HUDEP-2 (cell line): ENCODE measurements around the gene CTF1.
"Not testable (repeated sequence)": the region's sequence is repeated elsewhere in the genome, so short reads cannot be mapped to it uniquely, and the experiment has no call there.

Experiments used
- DNase-seq, 76 experiments: peaks; one replicate each; lab custom pipeline; 2025; ENCODE audit not compliant: unreplicated experiment in 76 of 76; lab: John Stamatoyannopoulos, UW

Gene CTF1, protein sequence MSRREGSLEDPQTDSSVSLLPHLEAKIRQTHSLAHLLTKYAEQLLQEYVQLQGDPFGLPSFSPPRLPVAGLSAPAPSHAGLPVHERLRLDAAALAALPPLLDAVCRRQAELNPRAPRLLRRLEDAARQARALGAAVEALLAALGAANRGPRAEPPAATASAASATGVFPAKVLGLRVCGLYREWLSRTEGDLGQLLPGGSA

DNA sequence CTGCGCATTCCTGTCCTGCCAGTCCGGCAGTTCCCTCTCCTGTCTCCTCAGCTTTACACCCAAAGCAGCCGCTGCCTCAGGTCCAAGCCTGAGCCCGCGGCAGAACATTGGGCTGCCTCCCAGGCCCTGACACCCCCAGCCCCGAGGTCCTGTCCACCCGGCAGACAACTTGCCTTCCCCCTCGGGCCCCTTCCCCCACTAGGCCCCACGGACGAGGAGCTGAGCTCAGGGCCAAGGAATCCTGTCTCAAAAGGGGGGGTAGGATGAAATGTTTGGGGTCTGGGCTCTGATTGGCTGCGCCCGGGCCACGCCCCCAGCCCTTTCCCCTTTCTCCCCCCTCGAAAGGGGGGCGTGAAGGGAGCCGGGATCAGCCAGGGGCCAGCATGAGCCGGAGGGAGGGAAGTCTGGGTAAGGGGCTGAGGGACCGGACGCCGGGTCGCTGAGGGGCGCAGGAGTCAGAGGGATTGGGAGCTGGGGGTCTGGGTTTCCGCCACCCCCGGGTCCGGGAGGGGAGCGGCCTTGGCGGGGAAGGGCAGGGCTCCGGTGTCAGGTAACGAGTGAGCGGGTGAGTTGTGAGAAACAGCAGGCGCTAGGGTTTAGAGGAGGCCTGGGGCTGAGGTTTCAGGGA, at the start of gene CTF1:
CTF1 (plus strand) TSS at position 354 of the 628 bp plus-strand sequence; CDS start at position 384, 30 bp downstream.
- no peak for DNase-seq

DNA sequence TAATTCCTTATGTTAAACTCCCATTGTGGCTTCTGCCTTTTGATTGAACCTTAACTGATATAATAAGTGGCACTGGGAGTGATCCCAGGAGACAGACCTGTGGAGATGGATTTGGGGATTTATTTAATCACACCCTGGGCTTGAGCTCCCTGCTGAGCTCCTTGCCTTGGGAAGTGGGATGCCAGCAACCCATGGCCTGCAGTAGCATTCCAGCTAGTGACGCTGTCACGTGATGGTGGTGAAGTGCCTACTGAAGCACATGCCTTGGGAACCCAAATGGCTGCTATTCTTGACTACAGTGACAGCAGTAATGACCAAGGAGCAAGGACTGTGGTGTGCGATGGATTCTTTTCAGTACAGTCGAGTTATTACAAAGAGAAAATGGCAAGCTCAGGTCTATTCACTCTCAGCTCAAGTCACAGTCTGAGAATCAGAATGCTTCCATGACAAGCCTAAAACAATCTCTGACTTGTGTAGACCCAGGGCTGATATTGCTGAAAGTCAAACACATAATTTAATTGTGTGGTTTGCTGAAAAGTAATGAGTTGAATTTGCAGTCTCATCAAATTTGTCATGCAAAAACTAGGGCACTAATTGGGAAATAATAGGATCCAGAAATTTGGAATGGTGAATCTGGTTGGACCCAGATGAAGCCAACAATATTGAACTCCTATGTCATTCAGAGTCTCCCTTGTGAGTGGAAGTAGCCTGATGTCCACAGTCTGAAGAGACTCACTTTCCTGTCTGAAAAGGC, 49.6 kb upstream of the CTF1 start:
- no peak for DNase-seq

DNA sequence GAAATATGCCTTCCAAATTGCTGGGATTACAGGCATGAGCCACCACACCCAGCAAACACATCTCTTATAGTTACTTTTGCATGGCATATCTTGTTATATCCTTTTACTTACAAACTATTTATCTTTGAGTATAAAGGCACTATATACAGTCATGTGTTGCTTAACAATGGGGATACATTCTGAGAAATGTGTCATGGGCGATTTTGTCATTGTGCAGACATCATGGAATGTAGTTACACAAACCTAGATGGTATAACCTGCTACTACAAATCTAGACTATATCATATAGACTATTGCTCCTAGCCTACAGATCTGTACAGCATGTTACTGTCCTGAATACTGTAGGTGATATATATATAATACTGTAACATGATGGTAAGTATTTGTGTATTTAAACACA, 46.2 kb upstream of the CTF1 start:
- no peak for DNase-seq

DNA sequence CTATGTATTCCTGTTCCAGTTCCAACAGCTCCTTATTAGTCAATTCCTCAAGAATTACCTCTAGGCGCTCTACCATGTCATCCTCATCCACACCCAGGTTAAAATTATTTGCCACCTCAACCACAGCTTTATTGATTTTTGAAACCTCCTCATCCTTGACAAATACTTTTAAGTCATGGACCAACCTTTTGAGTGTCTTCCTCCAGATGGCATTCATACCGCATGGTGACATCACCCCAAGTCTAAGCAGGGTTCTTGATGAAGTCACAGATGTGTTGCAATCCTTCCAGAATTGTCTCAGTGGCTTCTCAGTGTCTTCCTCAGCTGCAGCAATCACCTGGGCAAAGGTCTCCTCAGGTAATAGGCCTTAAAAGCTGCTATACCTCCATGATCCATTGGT, 42.7 kb upstream of the CTF1 start:
- DNase-seq: no peak

DNA sequence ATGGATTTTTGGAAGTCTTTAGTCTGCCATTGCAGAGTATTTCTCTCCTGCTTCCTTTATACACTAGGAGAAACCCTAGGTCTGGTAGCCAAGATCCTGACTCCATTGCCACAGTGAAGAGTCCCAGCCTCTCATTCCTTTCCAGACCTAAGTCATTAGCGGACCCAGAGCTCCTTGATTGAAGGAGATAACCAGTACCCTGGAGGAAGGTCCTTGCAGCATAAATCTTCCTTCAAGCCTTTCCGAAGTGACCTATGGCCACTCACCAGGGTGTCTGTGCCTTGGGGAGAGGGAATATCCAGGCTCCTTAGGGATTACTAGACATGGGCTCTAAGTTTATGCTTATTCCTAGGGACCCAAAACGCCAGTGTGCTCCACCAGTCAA, 38.3 kb upstream of the CTF1 start:
- DNase-seq: no peak

DNA sequence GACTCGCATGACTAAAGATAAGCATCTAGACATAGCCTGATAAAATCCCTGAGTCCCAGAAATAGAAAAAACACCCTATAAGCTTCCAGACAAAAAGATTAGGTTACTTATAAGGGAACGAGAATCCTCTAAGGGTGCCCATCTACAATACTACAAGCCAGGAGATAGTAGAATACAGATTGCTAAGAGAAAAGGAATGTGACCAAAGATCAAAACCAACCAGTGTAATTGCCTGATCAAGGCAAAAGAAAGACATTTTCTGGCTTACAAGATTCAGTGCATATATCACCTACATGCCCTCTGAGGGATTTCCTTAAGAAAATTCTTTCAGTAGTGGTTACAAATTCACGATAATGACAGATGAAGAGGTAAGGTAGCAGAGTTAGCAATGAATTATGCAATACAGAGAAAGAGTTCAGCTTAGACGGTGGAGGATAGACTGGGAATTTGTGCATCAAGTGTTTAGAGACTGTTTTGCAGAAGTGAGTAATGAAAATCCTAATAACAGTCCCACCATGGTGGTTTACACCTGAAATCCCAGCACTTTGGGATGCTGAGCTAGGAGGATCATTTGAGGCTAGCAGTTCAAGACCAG, 37.5 kb upstream of the CTF1 start:
- no peak for DNase-seq

DNA sequence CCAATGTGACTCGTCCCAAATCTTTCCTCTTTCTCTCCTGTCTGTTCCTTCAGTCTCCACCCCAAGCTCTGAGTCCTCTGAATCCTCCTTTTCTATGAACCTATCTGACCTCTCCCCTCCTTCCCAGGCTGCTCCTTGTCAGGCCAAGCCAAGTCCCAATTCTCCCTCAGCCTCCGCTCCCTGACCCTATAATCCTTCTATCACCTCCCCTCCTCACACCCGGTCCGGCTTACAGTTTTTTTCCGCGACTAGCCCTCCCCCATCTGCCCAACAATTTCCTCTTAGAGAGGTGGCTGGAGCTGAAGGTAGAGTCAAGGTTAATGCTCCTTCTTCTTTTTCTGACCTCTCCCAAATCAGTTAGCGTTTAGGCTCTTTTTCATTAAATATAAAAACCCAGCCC, 35.7 kb upstream of the CTF1 start:
- not testable (repeated sequence) for DNase-seq

DNA sequence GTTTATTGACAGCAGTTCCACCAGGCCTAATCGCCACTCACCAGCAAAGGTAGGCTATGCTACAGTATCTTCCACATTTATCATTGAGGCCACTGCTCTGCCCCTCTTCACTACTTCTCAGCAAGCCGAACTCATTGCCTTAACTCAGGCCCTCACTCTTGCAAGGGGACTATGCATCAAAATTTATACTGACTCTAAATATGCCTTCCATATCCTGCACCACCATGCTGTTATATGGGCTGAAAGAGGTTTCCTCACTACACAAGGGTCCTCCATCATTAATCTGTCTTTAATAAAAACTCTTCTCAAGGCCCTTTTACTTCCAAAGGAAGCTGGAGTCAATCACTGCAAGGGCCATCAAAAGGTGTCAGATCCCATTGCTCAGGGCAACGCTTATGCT, 33.2 kb upstream of the CTF1 start:
- not testable (repeated sequence) for DNase-seq

DNA sequence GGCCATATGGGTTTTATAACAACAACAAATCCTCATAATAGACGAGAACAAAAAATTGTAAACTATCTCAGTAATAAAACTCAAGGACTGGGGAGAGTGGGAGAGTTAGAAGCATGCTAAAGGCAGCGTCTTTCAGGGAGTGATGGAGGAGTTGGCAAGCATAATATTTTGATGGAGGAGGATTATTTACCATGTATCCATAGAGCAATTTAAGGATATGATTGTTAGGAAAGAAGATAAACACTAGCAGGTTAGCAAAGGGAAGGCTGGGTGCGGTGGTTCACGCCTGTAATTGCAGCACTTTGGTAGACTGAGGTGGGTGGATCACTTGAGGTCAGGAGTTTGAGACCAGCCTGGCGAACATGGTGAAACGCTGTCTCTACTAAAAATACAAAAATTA, 30.4 kb upstream of the CTF1 start:
- DNase-seq: no peak

DNA sequence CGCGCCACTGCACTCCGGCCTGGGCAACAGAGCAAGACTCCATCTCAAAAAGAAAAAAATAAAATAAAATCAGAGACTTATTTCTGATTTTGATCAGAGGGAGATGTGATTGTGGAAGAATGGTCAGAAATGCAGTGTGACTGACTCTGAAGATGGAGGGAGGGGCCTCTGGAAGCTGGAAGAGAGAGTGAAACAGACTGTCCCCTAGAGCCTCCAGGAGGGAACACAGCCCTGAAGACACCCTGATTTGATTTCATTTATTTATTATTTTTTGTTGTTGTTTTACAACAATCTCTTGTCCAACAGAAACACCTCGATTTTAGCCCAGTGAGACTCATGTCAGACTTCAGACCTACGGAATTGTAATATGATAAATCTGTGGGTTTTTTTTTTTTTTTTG, 28.7 kb upstream of the CTF1 start:
- peak in 3 of 76 experiments; percentile 2 to 10 (median 10) for DNase-seq

DNA sequence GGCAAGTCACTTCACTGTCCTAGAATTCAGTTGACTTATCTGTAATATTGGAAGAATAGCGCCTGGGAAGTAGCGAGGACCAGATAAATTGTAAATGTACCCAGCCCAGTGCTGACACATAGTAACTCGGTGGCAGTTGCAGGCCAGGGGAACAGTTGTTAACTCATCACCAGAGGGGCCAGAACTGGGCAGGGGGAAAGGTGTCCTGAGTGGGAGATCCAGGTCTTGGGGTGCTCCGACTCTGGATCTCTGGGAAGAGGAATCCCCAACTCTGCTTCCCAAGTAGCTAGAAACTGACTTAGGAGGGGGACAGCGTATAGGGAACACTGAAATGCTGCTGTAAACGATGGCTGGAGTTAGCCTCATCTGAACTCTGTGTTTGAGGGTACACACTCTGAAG, 25.5 kb upstream of the CTF1 start:
- no peak for DNase-seq

DNA sequence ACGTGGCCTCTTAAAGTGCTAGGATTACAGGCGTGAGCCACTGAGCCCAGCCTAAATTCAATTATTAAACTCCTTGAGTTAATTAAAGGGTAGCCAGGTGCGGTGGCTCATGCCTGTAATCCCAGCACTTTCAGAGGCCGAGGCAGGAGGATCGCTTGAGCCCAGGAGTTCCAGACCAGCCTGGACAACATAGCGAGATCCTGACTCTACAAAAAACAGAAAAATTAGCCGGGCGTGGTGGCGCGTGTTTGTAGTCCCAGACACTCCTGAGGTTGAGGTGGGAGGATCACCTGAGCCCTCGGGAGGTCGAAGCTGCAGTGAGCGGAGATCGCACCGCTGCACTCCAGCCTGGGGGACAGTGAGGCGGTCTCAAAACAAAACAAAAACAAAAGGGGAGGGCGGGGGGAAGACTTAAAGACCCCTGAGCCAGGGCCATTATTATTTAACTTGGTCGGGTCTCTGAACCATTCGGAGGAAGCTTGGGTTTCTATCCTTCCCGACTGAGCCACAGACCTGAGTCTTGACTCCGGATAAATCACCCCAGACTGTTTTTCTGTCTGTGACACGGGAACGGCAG, 22.1 kb upstream of the CTF1 start:
- no peak for DNase-seq

DNA sequence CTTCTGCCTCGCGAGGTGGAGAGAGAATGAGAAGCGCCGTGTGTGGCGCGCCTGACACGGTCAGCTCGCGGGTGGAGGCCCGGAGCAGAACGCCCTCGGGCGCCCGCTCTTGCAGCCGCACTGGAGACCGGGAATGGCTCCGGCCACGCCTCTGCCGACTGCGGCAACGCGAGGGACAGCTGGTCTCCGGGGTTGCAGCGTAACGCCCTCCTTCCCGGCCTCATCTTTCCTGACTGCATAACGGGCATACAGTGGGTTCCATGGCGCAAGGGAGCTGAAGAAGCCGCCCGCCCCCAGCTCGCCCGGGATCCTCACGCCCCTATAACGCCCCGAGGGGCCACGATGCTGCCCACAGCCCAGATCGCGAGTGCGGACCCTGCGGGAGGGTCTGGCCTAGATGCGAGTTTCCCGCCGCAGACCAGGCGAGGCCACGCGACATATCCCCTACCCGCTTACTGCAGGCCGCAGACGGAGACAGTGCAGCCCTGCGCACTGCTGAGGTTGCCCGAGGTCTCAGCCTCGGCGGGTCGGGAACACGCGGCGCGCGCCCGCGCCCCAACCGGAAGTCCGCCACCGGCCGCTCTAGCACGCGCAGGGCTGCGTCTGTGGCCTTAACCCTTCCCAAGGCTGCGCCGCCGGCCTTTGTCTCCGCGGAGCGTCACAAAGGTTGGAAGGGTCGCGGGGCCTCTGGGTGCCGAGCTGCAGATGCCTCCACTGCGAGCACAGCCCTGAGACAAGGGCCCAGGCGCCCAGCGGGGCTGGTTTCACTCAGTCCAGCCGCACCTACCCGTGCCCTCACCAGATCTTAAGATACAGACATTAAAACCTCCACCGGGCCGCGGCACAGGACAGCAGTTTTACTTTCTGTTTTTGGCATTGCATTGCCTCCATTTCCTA, 21.3 kb upstream of the CTF1 start:
- peak in 71 of 76 experiments; percentile 13 to 87 (median 77) for DNase-seq

DNA sequence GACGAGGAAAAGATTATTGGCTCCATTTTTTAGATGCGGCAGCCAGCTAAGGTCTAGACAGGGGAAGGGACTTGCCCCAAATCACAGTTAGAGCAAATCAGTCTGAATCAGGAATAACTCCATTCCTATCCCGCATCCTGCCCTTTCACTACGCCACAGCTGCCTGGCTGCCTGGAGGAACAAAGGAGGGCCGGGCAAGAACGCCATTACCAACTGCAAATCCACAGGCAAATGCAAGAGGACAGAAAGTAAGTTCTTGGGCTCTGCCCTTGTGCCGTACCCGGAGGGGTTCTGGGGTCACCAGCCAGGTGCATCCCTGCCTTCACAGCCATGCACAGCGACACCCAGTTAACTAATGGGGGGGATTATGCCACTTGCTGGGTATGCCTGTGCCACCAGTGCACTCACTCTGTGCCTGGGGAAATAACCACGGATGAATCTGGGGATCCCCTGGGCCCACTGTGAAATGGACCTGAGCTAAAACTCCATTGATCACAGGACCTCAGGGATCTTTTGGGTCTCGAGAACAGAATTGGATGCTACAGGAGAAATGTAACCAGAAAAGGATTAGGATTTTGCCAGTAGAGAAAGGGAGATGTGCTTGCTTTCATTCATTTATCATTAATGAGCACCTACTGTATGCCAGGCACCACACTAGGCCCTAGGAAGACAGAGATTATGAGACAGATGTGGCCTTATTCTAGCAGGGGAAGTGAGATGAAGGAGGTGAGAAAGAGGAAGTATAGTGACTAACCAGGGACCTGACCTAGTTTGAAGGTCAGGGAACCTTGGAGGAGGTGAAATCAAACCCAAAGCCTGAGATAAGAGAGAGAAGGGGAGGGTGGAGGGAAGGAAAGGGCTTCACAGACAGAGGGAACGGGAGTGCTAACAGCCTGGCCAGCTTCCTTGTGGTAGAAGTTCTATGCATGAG, 20.3 kb upstream of the CTF1 start:
- DNase-seq: peak in 35 of 76 experiments; percentile 4 to 72 (median 33)

DNA sequence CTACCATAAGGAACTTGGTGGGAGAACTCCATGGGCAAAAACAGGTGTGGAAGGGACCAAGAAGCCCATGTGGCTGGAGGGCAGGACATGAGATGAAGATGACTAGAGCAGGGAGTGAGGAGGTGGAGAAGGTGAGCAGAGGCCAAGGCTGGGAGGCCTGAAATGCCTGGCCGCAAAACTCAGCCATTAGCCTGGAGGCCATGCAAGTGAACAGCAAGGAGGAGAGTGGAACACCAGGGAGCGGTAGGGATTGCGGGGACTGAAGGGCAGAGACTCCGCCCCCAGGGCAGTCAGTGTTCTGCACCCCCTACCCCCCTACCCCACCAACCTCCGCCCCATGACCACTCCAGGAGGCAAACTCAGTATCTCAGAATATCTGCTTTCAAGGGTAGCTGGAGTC, 19.5 kb upstream of the CTF1 start:
- DNase-seq: no peak

DNA sequence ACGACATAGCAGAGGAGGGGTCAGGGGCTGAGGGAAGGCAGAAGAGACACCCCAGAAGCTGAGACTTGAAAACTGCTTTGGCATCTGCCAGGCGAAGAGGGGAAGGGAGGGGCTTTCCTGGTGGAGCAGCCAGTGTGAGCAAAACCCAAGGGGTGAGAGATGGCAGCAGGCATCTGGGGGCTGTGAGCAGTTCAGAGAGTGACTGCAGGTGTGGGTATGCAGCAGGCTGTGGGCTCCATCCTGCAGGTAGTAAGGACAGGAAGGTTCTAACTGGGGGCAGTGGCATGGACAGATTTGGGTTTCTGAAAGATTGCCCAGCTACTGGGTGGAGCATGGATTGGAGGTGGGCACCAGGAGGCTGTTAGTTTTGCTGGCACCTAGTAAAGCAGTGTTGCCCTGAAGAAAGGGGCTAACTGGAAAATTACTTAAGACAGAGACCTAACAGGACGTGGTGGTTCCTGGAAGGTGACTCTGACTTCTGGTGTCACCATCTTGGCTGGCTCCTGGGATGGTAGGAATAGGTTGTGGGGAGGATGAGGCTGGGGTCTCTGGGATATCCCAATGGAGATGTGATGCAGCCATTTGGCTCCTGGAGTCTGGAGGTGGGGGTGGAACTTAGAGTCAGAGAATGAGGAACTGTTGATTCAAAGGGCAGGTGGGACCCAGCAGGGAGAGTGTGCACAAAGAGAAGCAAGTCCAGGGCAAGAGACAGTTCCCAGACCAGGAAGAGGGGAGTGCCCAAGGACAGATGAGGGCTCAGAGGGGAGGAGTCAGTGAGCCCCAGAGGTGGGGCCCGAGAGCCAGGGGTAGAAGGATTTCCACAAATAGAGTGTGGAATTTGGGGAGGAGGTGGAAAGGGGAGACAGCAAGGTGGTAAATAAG, 13.7 kb upstream of the CTF1 start:
- DNase-seq: no peak

DNA sequence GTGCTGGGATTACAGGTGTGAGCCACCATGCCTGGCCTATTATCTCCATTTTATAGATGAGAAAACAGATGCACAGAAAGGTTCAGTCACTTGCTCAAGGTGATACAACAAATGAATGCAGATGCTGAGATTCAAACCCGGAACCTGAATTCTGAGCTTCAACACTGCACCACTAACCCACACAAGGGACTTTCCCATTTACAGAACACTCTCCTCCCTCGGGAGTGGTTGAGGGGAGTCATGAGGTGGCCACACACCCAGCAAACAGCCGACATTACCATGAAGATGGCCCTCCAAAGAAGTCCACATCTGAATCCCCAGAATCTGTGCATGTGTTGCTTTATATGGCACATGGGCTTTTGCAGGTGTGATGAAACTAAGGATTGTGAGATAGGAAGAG, 11.7 kb upstream of the CTF1 start:
- DNase-seq: no peak

DNA sequence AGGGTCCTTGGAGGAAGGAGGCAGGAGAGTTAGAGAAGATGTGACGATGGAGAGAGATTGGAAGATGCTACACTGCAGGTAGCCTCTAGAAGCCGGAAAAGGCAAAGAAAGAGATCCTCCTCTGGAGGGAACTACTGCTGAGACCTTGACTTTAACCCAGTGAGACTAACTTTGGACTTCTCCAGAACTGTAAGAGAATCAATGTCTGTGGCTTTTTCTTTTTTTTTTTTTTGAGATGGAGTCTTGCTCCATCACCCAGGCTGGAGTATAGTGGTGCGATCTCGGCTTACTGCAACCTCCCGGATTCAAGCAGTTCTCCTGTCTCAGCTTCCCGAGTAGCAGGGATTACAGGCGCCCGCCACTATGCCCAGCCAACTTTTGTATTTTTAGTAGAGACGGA, 11.2 kb upstream of the CTF1 start:
- no peak for DNase-seq
